Right lobe of liver (tissue), 6 donors: ENCODE measurements around the gene CDK11B. TPM values are rescaled to one million over a fixed set of nuclear protein-coding genes. Genes with fewer than 3 reads are reported as not detected.
"Not testable (repeated sequence)": the region's sequence is repeated elsewhere in the genome, so short reads cannot be mapped to it uniquely, and the experiment has no call there.

Experiments used
- ATAC-seq, 4 donors: fragments of 200-7000 bp; cut with Tn5 transposase; one replicate each; pipeline ENCODE4 v1.9.1; 2020; ENCODE audit warnings: mild to moderate bottlenecking in 4 of 4, moderate library complexity in 4 of 4
- DNase-seq, 3 donors: peaks; one replicate each; pipeline ENCODE4 v3.0.0-alpha.2; 2020
- H3K27ac ChIP-seq, 3 donors: fragments of 200-600 bp; one replicate each; pipeline ENCODE4 v1.8.0; 2022
- H3K27me3 ChIP-seq, 2 donors: fragments of 200-600 bp; one replicate each; pipeline ENCODE4 v1.8.0; 2022
- H3K36me3 ChIP-seq, 4 donors: fragments of 200-600 bp; sonication (generic) in 1 of 4; one replicate each; pipeline versions ENCODE4 v1.5.1 to v1.8.0; 2017 to 2022; ENCODE audit warnings: control low read depth in 1 of 4
- H3K4me1 ChIP-seq, 4 donors: fragments of 200-600 bp; sonication (generic) in 1 of 4; one replicate each; pipeline versions ENCODE4 v1.5.1 to v1.8.0; 2017 to 2022; ENCODE audit warnings: control low read depth in 1 of 4
- H3K4me3 ChIP-seq, 3 donors: fragments of 200-600 bp; one replicate each; pipeline ENCODE4 v1.8.0; 2022
- H3K9me3 ChIP-seq, 4 donors: fragments of 200-600 bp; sonication (generic) in 1 of 4; one replicate each; pipeline versions ENCODE4 v1.5.1 to v1.8.0; 2017 to 2022; ENCODE audit warnings: control low read depth in 1 of 4
- WGBS: methylation state at CpG from one replicate; pipeline ENCODE4 v1.1.6; 2018; ENCODE audit warnings: low coverage, low lambda C conversion rate; ENCODE audit not compliant: insufficient coverage; ENCODE audit errors: missing lambda C conversion rate; 5-methylcytosine and 5-hydroxymethylcytosine counted together
- intact Hi-C, 2 donors: fragments of 100-400 bp; cut with DNase I; formaldehyde crosslinking; loops; one replicate each; pipeline versions ENCODE4 v1.11.2 to v1.14.1; 2022
- total RNA-seq, 6 experiments: library from RNA; depleted of rRNA in 2 of 6; stranded (reverse); fragments of >200 nt in 2 of 6; fragmentation: NEBNext Ultra II Directional in 3 of 6; extraction: Animal tissue kit (Norgen Biotek cat#: 25700) in 3 of 6; gene quantifications; one replicate each; pipeline versions ENCODE4 v1.1.0 to v1.2.4, GENCODE V29; 2016 to 2023
- TF ChIP-seq, protein P1 (sequence below), 4 donors: fragments of 200-600 bp in 3 of 4; fragments of 450-650 bp in 1 of 4; IDR thresholded peaks; one replicate each; pipeline versions ENCODE4 v1.5.1 to v1.8.0; 2016 to 2022; ENCODE audit warnings: antibody characterized with exemption in 4 of 4, mild to moderate bottlenecking in 2 of 4
- donor health status: DM: no; HTN: yes; CAD: no.
- donor health status: DM: no; HTN: no; CAD: no.
- donor health status: DM: no; HTN: no; CAD: no.
- donor health status: DM: no; HTN: yes; CAD: no.
- donor health status: DM: no; HTN: yes; CAD: no.

The CDK11B gene
- total RNA-seq, 6 experiments from 2014 or later, result 8.0 to 11.8 (median 9.5) TPM

DNA sequence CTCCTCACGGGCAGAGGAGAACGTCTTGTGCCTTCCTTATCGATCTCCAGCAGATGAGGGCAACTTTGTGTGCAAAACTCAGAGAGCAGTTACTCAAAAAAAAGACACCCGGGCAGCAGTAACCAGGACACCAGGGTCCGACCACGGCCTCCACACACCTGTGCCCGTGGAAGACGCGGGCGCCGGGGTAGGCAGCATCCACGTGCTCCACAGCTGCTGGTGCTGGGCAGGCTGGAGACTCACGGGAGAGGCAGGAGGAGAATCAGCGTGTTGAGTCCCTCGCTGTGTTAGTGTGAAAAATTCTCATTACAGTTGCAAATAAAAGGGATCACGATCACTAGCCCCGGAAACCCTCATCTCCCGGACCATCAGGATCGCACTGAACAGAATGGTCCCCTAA lies 40.3 kb upstream of the CDK11B start:
- ATAC-seq, H3K4me1 ChIP-seq, H3K4me3 ChIP-seq, H3K27me3 ChIP-seq, H3K9me3 ChIP-seq, H3K36me3 ChIP-seq, intact Hi-C loops, H3K27ac ChIP-seq: not testable (repeated sequence)
- DNase-seq, result peak in 2 of 3 donors; percentile 8 to 28
- no CpG with 5 or more reads among the region's 19 CpGs for WGBS

DNA sequence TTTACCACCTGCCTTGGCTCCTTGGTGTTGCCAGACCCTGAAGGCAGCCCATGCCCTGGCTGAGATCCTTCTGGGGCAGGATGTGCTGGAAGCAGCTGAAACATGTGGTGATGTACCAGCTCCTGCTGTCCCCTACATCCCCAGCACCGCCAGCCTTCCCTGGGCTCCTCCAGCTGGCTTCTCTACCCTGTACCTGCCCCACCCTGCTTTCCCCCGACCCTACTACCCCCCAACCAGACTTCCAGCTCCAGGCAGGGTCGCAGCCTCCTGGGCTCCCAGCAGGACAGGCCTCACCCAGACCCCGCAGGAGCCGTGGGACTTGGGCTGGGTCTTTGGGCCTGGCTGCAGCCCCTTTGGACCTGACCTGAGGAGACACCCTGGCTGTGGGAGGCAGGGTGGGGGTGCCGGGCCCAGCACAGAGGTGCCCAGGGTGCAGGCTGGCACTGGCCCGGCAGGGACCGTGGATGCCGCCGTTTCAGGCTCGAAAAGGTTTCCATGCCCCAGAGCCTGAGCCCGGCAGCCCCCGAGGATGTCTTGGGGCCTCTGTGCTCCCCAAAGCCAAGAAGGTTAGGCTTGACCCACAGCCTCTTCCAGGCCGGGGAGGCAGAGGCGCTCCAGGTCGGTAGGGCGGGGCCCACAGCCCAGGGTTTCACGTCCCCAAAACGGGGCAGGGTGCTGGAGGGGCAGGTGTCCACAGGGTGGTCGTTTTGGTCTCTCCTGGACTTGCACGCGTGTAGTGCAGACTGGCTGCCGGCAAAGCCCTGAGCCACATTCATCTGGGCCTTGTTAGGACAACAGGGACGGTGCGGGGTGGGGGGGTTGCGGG lies 38.8 kb upstream of the CDK11B start:
- peak in 2 of 3 donors; percentile 16 to 38 for DNase-seq
- H3K4me1 ChIP-seq, ATAC-seq, H3K27ac ChIP-seq, H3K4me3 ChIP-seq, H3K36me3 ChIP-seq, intact Hi-C loops, H3K9me3 ChIP-seq, H3K27me3 ChIP-seq: not testable (repeated sequence)
- 58% methylated on average over 9 of the region's 26 CpGs for WGBS

DNA sequence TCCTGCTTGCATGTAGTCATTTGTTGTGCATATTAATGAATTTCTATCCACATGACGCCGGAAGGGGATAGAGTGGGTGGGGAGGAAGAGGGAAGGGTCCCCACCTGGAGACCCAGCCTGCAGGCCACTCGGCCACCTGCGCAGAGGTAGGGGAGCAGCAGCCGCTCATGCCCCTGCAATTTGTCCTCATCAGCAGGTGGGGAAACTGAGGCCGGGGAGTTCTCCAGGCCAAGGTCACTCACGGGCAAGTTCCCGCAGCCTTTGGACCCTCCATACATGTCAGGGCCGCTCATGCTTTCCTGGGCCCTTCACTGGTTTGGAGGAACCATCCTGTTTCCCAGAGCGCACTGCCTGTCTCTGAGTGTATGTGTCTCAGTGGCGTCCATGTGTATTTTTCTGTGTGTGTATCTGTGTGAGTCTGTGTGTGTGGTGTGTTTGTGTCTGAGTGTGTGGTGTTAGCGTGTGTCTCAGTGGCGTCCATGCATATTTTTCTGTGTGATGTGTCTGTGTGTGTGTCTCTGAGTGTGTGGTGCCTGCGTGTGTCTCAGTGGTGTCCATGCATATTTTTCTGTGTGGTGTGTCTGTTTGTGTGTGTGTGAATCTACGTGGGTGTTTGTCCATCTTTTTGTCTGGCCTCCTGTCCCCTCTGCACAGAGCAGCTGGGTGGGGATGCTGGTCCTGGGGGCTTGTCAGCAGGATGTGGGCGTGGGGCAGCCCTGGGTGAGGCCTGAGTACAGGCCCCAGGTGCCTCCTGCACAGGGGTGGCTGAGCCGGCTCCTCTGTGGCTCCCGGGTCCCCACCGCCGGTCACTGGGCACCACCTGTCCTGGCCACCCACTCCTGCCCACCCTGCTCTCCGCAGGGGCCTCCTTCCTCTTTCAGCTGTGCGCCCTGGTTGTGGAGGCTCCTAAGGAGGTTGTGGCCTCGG lies 37.9 kb upstream of the CDK11B start:
- 80% methylated on average over 1 of the region's 23 CpGs for WGBS

DNA sequence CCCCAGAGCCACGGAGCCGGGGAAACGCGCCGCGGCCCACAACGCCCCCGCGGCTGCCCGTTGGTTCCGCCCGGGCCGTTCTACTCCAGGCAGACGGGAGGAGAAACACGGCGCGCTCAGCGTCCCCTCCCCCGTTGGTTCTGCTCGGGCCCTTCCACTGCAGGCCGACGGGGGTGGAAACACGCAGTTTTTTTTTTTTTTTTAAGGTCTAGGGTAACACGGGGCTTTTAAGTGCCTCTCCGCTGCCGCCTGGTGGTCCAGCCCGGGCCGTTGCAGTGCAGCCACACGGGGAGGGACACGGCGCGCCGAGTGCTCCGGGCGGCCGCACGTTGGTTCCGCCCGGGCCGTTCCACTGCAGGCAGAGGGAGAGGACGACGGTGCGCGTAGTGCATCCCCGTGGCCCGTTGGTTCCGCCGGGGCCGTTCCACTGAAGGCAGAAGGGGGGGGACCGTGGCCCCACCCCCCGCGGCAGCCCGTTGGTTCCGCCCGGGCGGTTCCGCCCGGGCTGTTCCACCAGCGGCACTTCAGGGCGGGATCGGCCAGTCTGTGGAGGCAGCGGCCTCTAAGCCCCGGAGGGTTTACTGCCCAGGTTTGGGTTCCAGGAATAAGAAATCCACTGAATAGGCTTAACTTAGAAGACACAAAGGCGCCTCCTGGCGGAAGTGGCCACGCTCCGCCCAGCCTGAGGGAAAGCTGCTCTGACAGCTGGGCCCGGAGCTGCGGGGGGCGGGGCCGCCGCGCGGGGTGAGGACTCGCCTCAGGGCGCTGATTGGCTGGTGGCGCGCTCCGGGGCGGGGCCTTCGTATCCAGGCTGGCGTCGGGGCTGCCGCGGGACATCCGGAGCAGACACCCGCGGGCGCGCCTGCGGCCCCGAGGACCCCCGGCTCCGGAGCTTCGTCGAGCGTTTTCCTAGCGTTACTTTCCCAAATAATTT lies 34.2 kb upstream of the CDK11B start, which contains the start of gene SLC35E2B:
Gene SLC35E2B (minus strand): TSS at position 82 of the 934 bp plus-strand sequence. CDS start 16,096 bp downstream, outside the sequence.
- intact Hi-C loops, H3K9me3 ChIP-seq, H3K36me3 ChIP-seq, H3K27me3 ChIP-seq, H3K4me1 ChIP-seq: not testable (repeated sequence)
- TF ChIP-seq, protein P1, sequence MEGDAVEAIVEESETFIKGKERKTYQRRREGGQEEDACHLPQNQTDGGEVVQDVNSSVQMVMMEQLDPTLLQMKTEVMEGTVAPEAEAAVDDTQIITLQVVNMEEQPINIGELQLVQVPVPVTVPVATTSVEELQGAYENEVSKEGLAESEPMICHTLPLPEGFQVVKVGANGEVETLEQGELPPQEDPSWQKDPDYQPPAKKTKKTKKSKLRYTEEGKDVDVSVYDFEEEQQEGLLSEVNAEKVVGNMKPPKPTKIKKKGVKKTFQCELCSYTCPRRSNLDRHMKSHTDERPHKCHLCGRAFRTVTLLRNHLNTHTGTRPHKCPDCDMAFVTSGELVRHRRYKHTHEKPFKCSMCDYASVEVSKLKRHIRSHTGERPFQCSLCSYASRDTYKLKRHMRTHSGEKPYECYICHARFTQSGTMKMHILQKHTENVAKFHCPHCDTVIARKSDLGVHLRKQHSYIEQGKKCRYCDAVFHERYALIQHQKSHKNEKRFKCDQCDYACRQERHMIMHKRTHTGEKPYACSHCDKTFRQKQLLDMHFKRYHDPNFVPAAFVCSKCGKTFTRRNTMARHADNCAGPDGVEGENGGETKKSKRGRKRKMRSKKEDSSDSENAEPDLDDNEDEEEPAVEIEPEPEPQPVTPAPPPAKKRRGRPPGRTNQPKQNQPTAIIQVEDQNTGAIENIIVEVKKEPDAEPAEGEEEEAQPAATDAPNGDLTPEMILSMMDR (IDR thresholded peaks at IDR 0.05), result peak in 1 of 4 donors; percentile 11
- peak; percentile 89 to 95 (median 94) for DNase-seq
- peak; percentile 85 to 93 (median 90) for ATAC-seq
- peak within 1 kb of the TSS; percentile 92 to 94 (median 93) for H3K27ac ChIP-seq
- peak within 1 kb of the TSS; percentile 54 to 63 (median 62) for H3K4me3 ChIP-seq
- WGBS, result no CpG with 5 or more reads among the region's 98 CpGs

More for the DNA sequence above, 37.9 kb upstream of the CDK11B start:
- H3K4me1 ChIP-seq, ATAC-seq, H3K9me3 ChIP-seq, H3K27me3 ChIP-seq, H3K4me3 ChIP-seq, intact Hi-C loops, H3K36me3 ChIP-seq, H3K27ac ChIP-seq: not testable (repeated sequence)
- DNase-seq, result peak in 2 of 3 donors; percentile 6 to 31

DNA sequence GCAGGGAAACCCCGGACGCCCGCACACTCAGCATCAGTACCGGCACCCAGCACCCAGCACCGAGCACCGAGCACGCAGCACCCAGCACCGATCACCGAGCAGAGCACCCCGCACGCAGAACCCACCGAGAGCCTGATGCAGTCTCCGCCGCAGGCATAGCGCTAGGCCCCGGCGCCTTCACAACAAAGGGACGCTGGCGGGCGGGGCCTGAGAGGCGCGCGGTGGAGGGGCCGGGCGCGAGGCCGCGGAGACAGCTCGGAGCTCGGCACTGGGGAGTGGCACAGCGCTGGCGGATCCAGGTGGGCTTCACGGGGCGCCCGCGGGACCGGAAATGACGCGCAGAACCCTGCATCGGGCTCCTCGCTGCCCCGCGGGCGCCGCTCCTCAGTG lies 33.5 kb upstream of the CDK11B start:
- intact Hi-C loops, H3K9me3 ChIP-seq, H3K36me3 ChIP-seq, H3K4me1 ChIP-seq, H3K27me3 ChIP-seq: not testable (repeated sequence)
- peak; percentile 60 to 80 (median 75) for ATAC-seq
- peak; percentile 73 to 84 (median 79) for DNase-seq
- peak overlapping the region; percentile 92 to 94 (median 93) for H3K27ac ChIP-seq
- peak overlapping the region; percentile 54 to 63 (median 62) for H3K4me3 ChIP-seq
- 0% methylated on average over 17 of the region's 45 CpGs for WGBS

DNA sequence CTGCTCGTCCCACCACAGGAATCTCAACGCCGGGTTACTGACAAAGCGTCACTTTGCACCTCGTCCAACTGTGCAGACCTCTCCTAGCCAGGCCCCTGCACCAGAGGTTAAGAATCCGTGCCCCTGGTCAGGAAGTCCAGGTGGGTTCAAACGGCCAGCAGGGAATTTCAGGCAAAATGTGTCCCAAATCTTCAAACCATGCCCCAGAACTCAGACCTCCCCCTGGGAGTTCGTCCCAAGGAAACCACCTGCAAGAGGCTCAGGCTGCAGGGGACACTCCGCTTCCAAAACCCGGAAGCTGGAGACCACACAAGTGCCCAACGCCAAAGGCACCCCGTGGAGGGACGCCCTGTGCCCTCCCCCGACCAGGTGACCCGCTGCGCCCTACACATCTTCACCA lies 32.6 kb upstream of the CDK11B start:
- H3K4me1 ChIP-seq, intact Hi-C loops, H3K36me3 ChIP-seq, H3K4me3 ChIP-seq, H3K27me3 ChIP-seq, H3K27ac ChIP-seq, H3K9me3 ChIP-seq: not testable (repeated sequence)
- peak in 1 of 3 donors; percentile 19 for DNase-seq
- no CpG with 5 or more reads among the region's 16 CpGs for WGBS
- peak in 1 of 4 donors; percentile 3 for ATAC-seq

DNA sequence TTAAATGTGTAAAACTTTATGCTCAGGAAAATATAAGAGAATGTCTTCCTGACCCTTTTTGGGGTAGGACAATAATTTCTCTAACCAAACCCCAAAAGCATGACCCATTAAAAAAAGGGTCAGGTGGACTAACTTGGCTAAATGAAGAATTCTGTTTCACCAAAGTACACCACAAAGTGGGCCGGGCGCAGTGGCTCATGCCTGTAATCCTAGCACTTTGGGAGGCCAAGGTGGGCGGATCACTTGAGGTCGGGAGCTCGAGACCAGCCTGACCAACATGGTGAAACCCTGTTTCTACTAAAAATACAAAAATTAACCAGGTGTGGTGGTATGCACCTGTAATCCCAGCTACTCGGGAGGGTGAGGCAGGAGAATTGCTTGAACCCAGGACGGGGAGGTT lies 30.7 kb upstream of the CDK11B start:
- H3K36me3 ChIP-seq, H3K27me3 ChIP-seq, H3K4me3 ChIP-seq, H3K27ac ChIP-seq, intact Hi-C loops, H3K4me1 ChIP-seq, ATAC-seq, H3K9me3 ChIP-seq: not testable (repeated sequence)
- DNase-seq, result peak in 1 of 3 donors; percentile 5
- 94% methylated on average over 7 of the region's 7 CpGs for WGBS
